CD8-positive, alpha-beta memory T cell (primary cell): ENCODE data around the gene DCST1. TPM values are rescaled to one million over a fixed set of nuclear protein-coding genes. Genes with fewer than 3 reads are reported as not detected.

ENCODE experiments used
- CTCF ChIA-PET: fragments of 350-600 bp; sonication (Branson Sonifier 250); formaldehyde crosslinking; loops from one replicate; lab custom pipeline; 2021; ENCODE audit warnings: antibody characterized with exemption; lab: Charles Lee
- POLR2A ChIA-PET: fragments of 350-600 bp; sonication (Branson Sonifier 250); formaldehyde crosslinking; loops from one replicate; lab custom pipeline; 2021; ENCODE audit warnings: antibody characterized with exemption; lab: Charles Lee
- DNase-seq, 5 donors: peaks; one replicate each; pipeline versions ENCODE4 v3.0.0 to v3.0.0-alpha.2; 2020 to 2022; ENCODE audit warnings: mixed read lengths in 1 of 5
- H3K27ac ChIP-seq: one replicate; pipeline ENCODE4 v1.7.0; 2013; ENCODE audit warnings: low read depth, mild to moderate bottlenecking, low read length, moderate library complexity
- H3K27me3 ChIP-seq: 2 replicates; pipeline ENCODE4 v1.7.0; 2013; ENCODE audit warnings: low read length, mild to moderate bottlenecking; ENCODE audit not compliant: insufficient read depth, poor library complexity, severe bottlenecking
- H3K36me3 ChIP-seq: 2 replicates; pipeline ENCODE4 v1.7.0; 2013; ENCODE audit warnings: mild to moderate bottlenecking, low read length, moderate library complexity; ENCODE audit not compliant: insufficient read depth
- H3K4me1 ChIP-seq: 2 replicates; pipeline ENCODE4 v1.7.0; 2013; ENCODE audit warnings: mild to moderate bottlenecking, low read length, moderate library complexity; ENCODE audit not compliant: insufficient read depth
- H3K4me3 ChIP-seq: 2 replicates; pipeline ENCODE4 v1.7.0; 2013; ENCODE audit warnings: mild to moderate bottlenecking, low read length
- H3K9me3 ChIP-seq: 2 replicates; pipeline ENCODE4 v1.7.0; 2013; ENCODE audit warnings: mild to moderate bottlenecking, low read length
- H3K27ac Mint-ChIP-seq, 8 donors: one replicate each; pipeline ENCODE4 v1.8.0; 2020 to 2021; ENCODE audit warnings: mixed read lengths in 8 of 8, mild to moderate bottlenecking in 6 of 8, inconsistent platforms in 3 of 8, moderate library complexity in 3 of 8
- H3K27me3 Mint-ChIP-seq, 2 donors: one replicate each; pipeline ENCODE4 v1.8.0; 2020 to 2021; ENCODE audit warnings: mixed read lengths in 2 of 2, mild to moderate bottlenecking in 1 of 2, moderate library complexity in 1 of 2
- H3K36me3 Mint-ChIP-seq, 3 donors: one replicate each; pipeline ENCODE4 v1.8.0; 2020 to 2021; ENCODE audit warnings: mixed read lengths in 3 of 3, inconsistent platforms in 1 of 3, mild to moderate bottlenecking in 1 of 3
- H3K4me1 Mint-ChIP-seq, 3 donors: one replicate each; pipeline ENCODE4 v1.8.0; 2020 to 2021; ENCODE audit warnings: mixed read lengths in 3 of 3, inconsistent platforms in 1 of 3, mild to moderate bottlenecking in 1 of 3
- H3K4me3 Mint-ChIP-seq, 7 donors: one replicate each; pipeline ENCODE4 v1.8.0; 2020 to 2021; ENCODE audit warnings: mixed read lengths in 7 of 7, mild to moderate bottlenecking in 6 of 7, moderate library complexity in 4 of 7, inconsistent platforms in 2 of 7
- H3K9me3 Mint-ChIP-seq, 5 donors: one replicate each; pipeline ENCODE4 v1.8.0; 2020 to 2022; ENCODE audit warnings: mixed read lengths in 5 of 5, mild to moderate bottlenecking in 3 of 5, moderate library complexity in 2 of 5, inconsistent platforms in 1 of 5
- polyA plus RNA-seq: library from polyadenylated mRNA; unstranded; fragments of 300-500 nt; fragmentation: Illumina TruSeq; gene quantifications from one replicate; pipeline ENCODE4 v1.2.3, GENCODE V29; 2021
- total RNA-seq, 2 experiments: library from RNA; stranded (reverse); gene quantifications; one replicate each; pipeline ENCODE4 v1.2.3, GENCODE V29; 2021

DCST1 gene
- total and polyA plus RNA-seq, 3 experiments from 2014 or later: not detected

- peak overlapping the region in 2 of 7 donors; percentile 28 to 82 for H3K4me3 Mint-ChIP-seq
- peaks cover 28 to 40% (median 30%) of the 10 kb centered on the region in 3 donors for H3K4me1 Mint-ChIP-seq
- H3K27me3 ChIP-seq: peaks cover 25% of the 10 kb centered on the region
- H3K36me3 Mint-ChIP-seq: peaks cover 0 to 5% (median 0%) of the 10 kb centered on the region in 3 donors
- H3K36me3 ChIP-seq: no peaks in the 10 kb centered on the region
- CTCF ChIA-PET: interaction anchor here (0.6 to 4.8 kb wide), 9 partner anchors 8 to 88 kb away, joined by 3 to 107 read pairs (median 39); partner anchors contain the start of genes EFNA4 and KRTCAP2
- H3K4me3 ChIP-seq: no peak overlapping the region
- H3K27ac Mint-ChIP-seq: peak overlapping the region in 2 of 8 donors; percentile 73 to 79
- H3K9me3 Mint-ChIP-seq: no peaks in the 10 kb centered on the region
- peaks cover 44% of the 10 kb centered on the region for H3K4me1 ChIP-seq
- no peak for DNase-seq
- POLR2A ChIA-PET: interaction anchor here (0.6 kb wide), 1 partner anchor 186 kb away, joined by 3 read pairs; the partner anchor contains the start of gene CLK2
- H3K27me3 Mint-ChIP-seq: peaks cover 25 to 26% of the 10 kb centered on the region in 2 donors
- H3K27ac ChIP-seq: no peak overlapping the region
- no peaks in the 10 kb centered on the region for H3K9me3 ChIP-seq
Measured at GRCh38 chr1:155086856-155087535, 53.4 kb downstream of the DCST1 start.

GRCh38 chr1:155091071-155092051 is 57.7 kb downstream of the DCST1 start:
- Mint-ChIP-seq H3K27ac (peak overlapping the region in 1 of 8 donors; percentile 30), H3K27me3 (peaks cover 1 to 5% of the 10 kb centered on the region in 2 donors), H3K36me3 (no peaks in the 10 kb centered on the region), H3K4me1 (peaks cover 4 to 6% (median 4%) of the 10 kb centered on the region in 3 donors), H3K4me3 (no peak overlapping the region), H3K9me3 (no peaks in the 10 kb centered on the region)
- CTCF ChIA-PET: interaction anchor here (0.8 to 6.8 kb wide), 38 partner anchors 9 to 187 kb away, joined by 3 to 177 read pairs (median 5); partner anchors contain the start of genes ADAM15, CKS1B, EFNA1 and EFNA4
- Histone ChIP-seq H3K4me3 (no peak overlapping the region), H3K9me3 (no peaks in the 10 kb centered on the region), H3K36me3 (no peaks in the 10 kb centered on the region), H3K4me1 (peaks cover 9% of the 10 kb centered on the region), H3K27me3 (no peaks in the 10 kb centered on the region), H3K27ac (no peak overlapping the region)
- POLR2A ChIA-PET: interaction anchor here (0.6 to 1.3 kb wide), 2 partner anchors 82 to 215 kb away, joined by 3 to 5 read pairs; partner anchors contain the start of gene KRTCAP2
- DNase-seq: peak; percentile 69 to 84 (median 73)

- Mint-ChIP-seq H3K27me3 (peaks cover 2 to 5% of the 10 kb centered on the region in 2 donors), H3K27ac (no peak overlapping the region), H3K9me3 (no peaks in the 10 kb centered on the region), H3K4me1 (peaks cover 4 to 5% (median 4%) of the 10 kb centered on the region in 3 donors), H3K36me3 (no peaks in the 10 kb centered on the region), H3K4me3 (no peak overlapping the region)
- ChIA-PET CTCF (interaction anchor here (0.9 to 6.8 kb wide), 34 partner anchors 8 to 187 kb away, joined by 3 to 177 read pairs (median 5); partner anchors contain the start of genes ADAM15, CKS1B, EFNA1 and EFNA4), POLR2A (interaction anchor here (1.3 kb wide), 1 partner anchor 81 kb away, joined by 3 read pairs; the partner anchor contains the start of gene KRTCAP2)
- Histone ChIP-seq H3K4me3 (no peak overlapping the region), H3K9me3 (no peaks in the 10 kb centered on the region), H3K4me1 (peaks cover 7% of the 10 kb centered on the region), H3K36me3 (no peaks in the 10 kb centered on the region), H3K27ac (no peak overlapping the region), H3K27me3 (no peaks in the 10 kb centered on the region)
- no peak for DNase-seq
Measured at GRCh38 chr1:155092131-155092530, 58.5 kb downstream of the DCST1 start.

- no peak overlapping the region for H3K4me3 Mint-ChIP-seq
- peaks cover 4 to 7% of the 10 kb centered on the region in 2 donors for H3K27me3 Mint-ChIP-seq
- H3K27ac Mint-ChIP-seq: no peak overlapping the region
- no peaks in the 10 kb centered on the region for H3K36me3 Mint-ChIP-seq
- Histone ChIP-seq H3K9me3 (no peaks in the 10 kb centered on the region), H3K27ac (no peak overlapping the region), H3K4me3 (no peak overlapping the region), H3K4me1 (peaks cover 7% of the 10 kb centered on the region), H3K27me3 (no peaks in the 10 kb centered on the region), H3K36me3 (no peaks in the 10 kb centered on the region)
- ChIA-PET CTCF (interaction anchor here (1.2 to 6.8 kb wide), 5 partner anchors 22 to 87 kb away, joined by 3 to 177 read pairs (median 7); partner anchors contain the start of genes KRTCAP2 and TRIM46), POLR2A (no interaction called here)
- peaks cover 4 to 5% (median 4%) of the 10 kb centered on the region in 3 donors for H3K4me1 Mint-ChIP-seq
- DNase-seq: no peak
- peaks cover 0 to 2% (median 0%) of the 10 kb centered on the region in 5 donors for H3K9me3 Mint-ChIP-seq
Measured at GRCh38 chr1:155092641-155093040, 59.0 kb downstream of the DCST1 start.

- Histone ChIP-seq H3K4me3 (no peak overlapping the region), H3K4me1 (peaks cover 7% of the 10 kb centered on the region), H3K9me3 (no peaks in the 10 kb centered on the region), H3K27ac (no peak overlapping the region), H3K27me3 (no peaks in the 10 kb centered on the region), H3K36me3 (no peaks in the 10 kb centered on the region)
- CTCF ChIA-PET: interaction anchor here (2.5 to 6.8 kb wide), 3 partner anchors 9 to 77 kb away, joined by 9 to 177 read pairs (median 13); partner anchors contain the start of genes KRTCAP2 and TRIM46
- no peak overlapping the region for H3K27ac Mint-ChIP-seq
- peaks cover 4 to 13% of the 10 kb centered on the region in 2 donors for H3K27me3 Mint-ChIP-seq
- H3K4me1 Mint-ChIP-seq: peaks cover 4 to 5% (median 4%) of the 10 kb centered on the region in 3 donors
- no peaks in the 10 kb centered on the region for H3K36me3 Mint-ChIP-seq
- H3K9me3 Mint-ChIP-seq: peaks cover 0 to 3% (median 0%) of the 10 kb centered on the region in 5 donors
- DNase-seq: no peak
- H3K4me3 Mint-ChIP-seq: no peak overlapping the region
- POLR2A ChIA-PET: no interaction called here
Measured at GRCh38 chr1:155093911-155094621, 60.4 kb downstream of the DCST1 start.

- DNase-seq: no peak
- H3K27me3 ChIP-seq: no peaks in the 10 kb centered on the region
- Mint-ChIP-seq H3K4me3 (no peak overlapping the region), H3K4me1 (peaks cover 4 to 5% (median 4%) of the 10 kb centered on the region in 3 donors), H3K27ac (no peak overlapping the region), H3K9me3 (peaks cover 0 to 3% (median 0%) of the 10 kb centered on the region in 5 donors), H3K27me3 (peaks cover 4 to 13% of the 10 kb centered on the region in 2 donors), H3K36me3 (no peaks in the 10 kb centered on the region)
- no peak overlapping the region for H3K4me3 ChIP-seq
- CTCF ChIA-PET: interaction anchor here (1.2 to 3.4 kb wide), 5 partner anchors 8 to 77 kb away, joined by 3 to 13 read pairs (median 4); no protein-coding TSS in a partner anchor
- H3K9me3 ChIP-seq: no peaks in the 10 kb centered on the region
- POLR2A ChIA-PET: no interaction called here
- no peak overlapping the region for H3K27ac ChIP-seq
- H3K36me3 ChIP-seq: no peaks in the 10 kb centered on the region
- H3K4me1 ChIP-seq: peaks cover 7% of the 10 kb centered on the region
Measured at GRCh38 chr1:155094622-155094948, 61.0 kb downstream of the DCST1 start.

- H3K27me3 ChIP-seq: no peaks in the 10 kb centered on the region
- H3K4me3 ChIP-seq: no peak overlapping the region
- Mint-ChIP-seq H3K36me3 (no peaks in the 10 kb centered on the region), H3K9me3 (peaks cover 0 to 3% (median 0%) of the 10 kb centered on the region in 5 donors), H3K4me3 (no peak overlapping the region), H3K27me3 (peaks cover 4 to 20% of the 10 kb centered on the region in 2 donors), H3K27ac (no peak overlapping the region), H3K4me1 (no peaks in the 10 kb centered on the region)
- ChIA-PET POLR2A (no interaction called here), CTCF (interaction anchor here (2.1 to 4.1 kb wide), 2 partner anchors 8 to 68 kb away, joined by 6 to 10 read pairs; no protein-coding TSS in a partner anchor)
- H3K4me1 ChIP-seq: no peaks in the 10 kb centered on the region
- no peaks in the 10 kb centered on the region for H3K9me3 ChIP-seq
- DNase-seq: no peak
- H3K27ac ChIP-seq: no peak overlapping the region
- H3K36me3 ChIP-seq: no peaks in the 10 kb centered on the region
Measured at GRCh38 chr1:155099331-155099730, 65.7 kb downstream of the DCST1 start.
